ENCODE measurements around the gene PRKN. TPM values are rescaled to one million over a fixed set of nuclear protein-coding genes. Genes with fewer than 3 reads are reported as not detected.

Gene PRKN
- total and polyA plus RNA-seq, 9 of the 15 experiments (the other 6 are each of a cell fraction or from before 2014, with no cell fraction given), result 0.03 to 0.96 (median 0.15) TPM; not detected in 2

DNA sequence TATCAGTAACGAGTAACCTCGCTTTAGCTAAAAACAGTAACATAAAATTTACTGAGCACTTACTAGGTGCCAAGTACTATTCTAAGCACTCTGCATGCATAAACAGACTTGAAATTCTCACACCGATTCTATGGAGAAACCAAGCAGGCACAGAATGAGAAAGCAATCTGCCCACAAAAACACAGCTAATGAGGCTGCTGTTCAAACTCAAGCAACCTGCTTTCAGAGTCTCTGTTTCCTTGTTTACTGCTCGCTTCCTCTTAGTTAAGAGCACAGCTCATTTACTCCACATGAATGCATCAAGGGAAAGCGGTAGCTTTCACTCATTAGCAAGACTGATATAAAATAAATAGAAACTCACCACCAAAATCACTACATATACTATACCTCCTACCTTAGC, 37.4 kb downstream of the PRKN start (continued):
- TF ChIP-seq, protein P1, sequence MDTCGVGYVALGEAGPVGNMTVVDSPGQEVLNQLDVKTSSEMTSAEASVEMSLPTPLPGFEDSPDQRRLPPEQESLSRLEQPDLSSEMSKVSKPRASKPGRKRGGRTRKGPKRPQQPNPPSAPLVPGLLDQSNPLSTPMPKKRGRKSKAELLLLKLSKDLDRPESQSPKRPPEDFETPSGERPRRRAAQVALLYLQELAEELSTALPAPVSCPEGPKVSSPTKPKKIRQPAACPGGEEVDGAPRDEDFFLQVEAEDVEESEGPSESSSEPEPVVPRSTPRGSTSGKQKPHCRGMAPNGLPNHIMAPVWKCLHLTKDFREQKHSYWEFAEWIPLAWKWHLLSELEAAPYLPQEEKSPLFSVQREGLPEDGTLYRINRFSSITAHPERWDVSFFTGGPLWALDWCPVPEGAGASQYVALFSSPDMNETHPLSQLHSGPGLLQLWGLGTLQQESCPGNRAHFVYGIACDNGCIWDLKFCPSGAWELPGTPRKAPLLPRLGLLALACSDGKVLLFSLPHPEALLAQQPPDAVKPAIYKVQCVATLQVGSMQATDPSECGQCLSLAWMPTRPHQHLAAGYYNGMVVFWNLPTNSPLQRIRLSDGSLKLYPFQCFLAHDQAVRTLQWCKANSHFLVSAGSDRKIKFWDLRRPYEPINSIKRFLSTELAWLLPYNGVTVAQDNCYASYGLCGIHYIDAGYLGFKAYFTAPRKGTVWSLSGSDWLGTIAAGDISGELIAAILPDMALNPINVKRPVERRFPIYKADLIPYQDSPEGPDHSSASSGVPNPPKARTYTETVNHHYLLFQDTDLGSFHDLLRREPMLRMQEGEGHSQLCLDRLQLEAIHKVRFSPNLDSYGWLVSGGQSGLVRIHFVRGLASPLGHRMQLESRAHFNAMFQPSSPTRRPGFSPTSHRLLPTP (IDR thresholded peaks at IDR 0.05; ENCODE audit: borderline replicate concordance, extremely low read depth, insufficient read length), result no peak
- TF ChIP-seq ZNF584 (CRISPR knock-in tag; IDR thresholded peaks at IDR 0.05; ENCODE audit: low read depth) (no peak), FOXM1 (IDR thresholded peaks at IDR 0.05; ENCODE audit: low read depth) (no peak), FOXM1 (CRISPR knock-in tag; IDR thresholded peaks at IDR 0.05; ENCODE audit: low read depth) (no peak), POLR3G (IDR thresholded peaks at IDR 0.05; ENCODE audit: extremely low read depth, insufficient read length, insufficient replicate concordance) (no peak), YBX1 (IDR thresholded peaks at IDR 0.05) (no peak), PHF8 (IDR thresholded peaks at IDR 0.05; ENCODE audit: borderline replicate concordance, low read length) (no peak)
- TF ChIP-seq, protein P2, sequence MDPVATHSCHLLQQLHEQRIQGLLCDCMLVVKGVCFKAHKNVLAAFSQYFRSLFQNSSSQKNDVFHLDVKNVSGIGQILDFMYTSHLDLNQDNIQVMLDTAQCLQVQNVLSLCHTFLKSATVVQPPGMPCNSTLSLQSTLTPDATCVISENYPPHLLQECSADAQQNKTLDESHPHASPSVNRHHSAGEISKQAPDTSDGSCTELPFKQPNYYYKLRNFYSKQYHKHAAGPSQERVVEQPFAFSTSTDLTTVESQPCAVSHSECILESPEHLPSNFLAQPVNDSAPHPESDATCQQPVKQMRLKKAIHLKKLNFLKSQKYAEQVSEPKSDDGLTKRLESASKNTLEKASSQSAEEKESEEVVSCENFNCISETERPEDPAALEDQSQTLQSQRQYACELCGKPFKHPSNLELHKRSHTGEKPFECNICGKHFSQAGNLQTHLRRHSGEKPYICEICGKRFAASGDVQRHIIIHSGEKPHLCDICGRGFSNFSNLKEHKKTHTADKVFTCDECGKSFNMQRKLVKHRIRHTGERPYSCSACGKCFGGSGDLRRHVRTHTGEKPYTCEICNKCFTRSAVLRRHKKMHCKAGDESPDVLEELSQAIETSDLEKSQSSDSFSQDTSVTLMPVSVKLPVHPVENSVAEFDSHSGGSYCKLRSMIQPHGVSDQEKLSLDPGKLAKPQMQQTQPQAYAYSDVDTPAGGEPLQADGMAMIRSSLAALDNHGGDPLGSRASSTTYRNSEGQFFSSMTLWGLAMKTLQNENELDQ (CRISPR knock-in tag; IDR thresholded peaks at IDR 0.05; ENCODE audit: borderline replicate concordance), result no peak
- TF ChIP-seq, protein P3, sequence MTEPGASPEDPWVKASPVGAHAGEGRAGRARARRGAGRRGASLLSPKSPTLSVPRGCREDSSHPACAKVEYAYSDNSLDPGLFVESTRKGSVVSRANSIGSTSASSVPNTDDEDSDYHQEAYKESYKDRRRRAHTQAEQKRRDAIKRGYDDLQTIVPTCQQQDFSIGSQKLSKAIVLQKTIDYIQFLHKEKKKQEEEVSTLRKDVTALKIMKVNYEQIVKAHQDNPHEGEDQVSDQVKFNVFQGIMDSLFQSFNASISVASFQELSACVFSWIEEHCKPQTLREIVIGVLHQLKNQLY (CRISPR knock-in tag; conservative IDR thresholded peaks at IDR 0.05), result no peak
- TF ChIP-seq, protein P4, sequence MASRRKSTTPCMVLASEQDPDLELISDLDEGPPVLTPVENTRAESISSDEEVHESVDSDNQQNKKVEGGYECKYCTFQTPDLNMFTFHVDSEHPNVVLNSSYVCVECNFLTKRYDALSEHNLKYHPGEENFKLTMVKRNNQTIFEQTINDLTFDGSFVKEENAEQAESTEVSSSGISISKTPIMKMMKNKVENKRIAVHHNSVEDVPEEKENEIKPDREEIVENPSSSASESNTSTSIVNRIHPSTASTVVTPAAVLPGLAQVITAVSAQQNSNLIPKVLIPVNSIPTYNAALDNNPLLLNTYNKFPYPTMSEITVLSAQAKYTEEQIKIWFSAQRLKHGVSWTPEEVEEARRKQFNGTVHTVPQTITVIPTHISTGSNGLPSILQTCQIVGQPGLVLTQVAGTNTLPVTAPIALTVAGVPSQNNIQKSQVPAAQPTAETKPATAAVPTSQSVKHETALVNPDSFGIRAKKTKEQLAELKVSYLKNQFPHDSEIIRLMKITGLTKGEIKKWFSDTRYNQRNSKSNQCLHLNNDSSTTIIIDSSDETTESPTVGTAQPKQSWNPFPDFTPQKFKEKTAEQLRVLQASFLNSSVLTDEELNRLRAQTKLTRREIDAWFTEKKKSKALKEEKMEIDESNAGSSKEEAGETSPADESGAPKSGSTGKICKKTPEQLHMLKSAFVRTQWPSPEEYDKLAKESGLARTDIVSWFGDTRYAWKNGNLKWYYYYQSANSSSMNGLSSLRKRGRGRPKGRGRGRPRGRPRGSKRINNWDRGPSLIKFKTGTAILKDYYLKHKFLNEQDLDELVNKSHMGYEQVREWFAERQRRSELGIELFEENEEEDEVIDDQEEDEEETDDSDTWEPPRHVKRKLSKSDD (conservative IDR thresholded peaks at IDR 0.05; ENCODE audit: low read length), result no peak
